ENCODE measurements around the gene KIRREL3.

KIRREL3 gene

GRCh38 chr11:126414615-126415014, 586.0 kb downstream of the KIRREL3 start:
- TF ChIP-seq CTCF (IDR thresholded peaks at IDR 0.05; ENCODE audit: low read depth, low read length): no peak
- H3K4me3 ChIP-seq (ENCODE audit: low read depth, low read length): no peak overlapping the region

GRCh38 chr11:126413843-126414405, 586.6 kb downstream of the KIRREL3 start:
- no peak for TF ChIP-seq CTCF (IDR thresholded peaks at IDR 0.05; ENCODE audit: low read depth, low read length)
- H3K4me3 ChIP-seq (ENCODE audit: low read depth, low read length): no peak overlapping the region

GRCh38 chr11:126413426-126413825, 587.1 kb downstream of the KIRREL3 start:
- H3K4me3 ChIP-seq (ENCODE audit: low read depth, low read length): no peak overlapping the region
- TF ChIP-seq CTCF (IDR thresholded peaks at IDR 0.05; ENCODE audit: low read depth, low read length): no peak

GRCh38 chr11:126411971-126412381, 588.6 kb downstream of the KIRREL3 start:
- no peak overlapping the region for H3K4me3 ChIP-seq (ENCODE audit: low read depth, low read length)
- TF ChIP-seq CTCF (IDR thresholded peaks at IDR 0.05; ENCODE audit: low read depth, low read length): no peak

- H3K4me3 ChIP-seq (ENCODE audit: low read depth, low read length): no peak overlapping the region
- TF ChIP-seq CTCF (IDR thresholded peaks at IDR 0.05; ENCODE audit: low read depth, low read length): no peak
Measured at GRCh38 chr11:126410649-126411048, 589.9 kb downstream of the KIRREL3 start.

GRCh38 chr11:126409620-126409985, 591.0 kb downstream of the KIRREL3 start:
- TF ChIP-seq CTCF (IDR thresholded peaks at IDR 0.05; ENCODE audit: low read depth, low read length): no peak

GRCh38 chr11:126408901-126409619, 591.5 kb downstream of the KIRREL3 start:
- no peak for TF ChIP-seq CTCF (IDR thresholded peaks at IDR 0.05; ENCODE audit: low read depth, low read length)
- no peak overlapping the region for H3K4me3 ChIP-seq (ENCODE audit: low read depth, low read length)

More at GRCh38 chr11:126409620-126409985, 591.0 kb downstream of the KIRREL3 start:
- H3K4me3 ChIP-seq (ENCODE audit: low read depth, low read length): no peak overlapping the region

All from WI38 (cell line).